ENCODE data around the gene NECAB2. TPM values are rescaled to one million over a fixed set of nuclear protein-coding genes. Genes with fewer than 3 reads are reported as not detected.

The NECAB2 gene
- polyA plus RNA-seq, 1 donor (not counting 4 experiments of a cell fraction or from before 2014, with no cell fraction given) = not detected

DNA sequence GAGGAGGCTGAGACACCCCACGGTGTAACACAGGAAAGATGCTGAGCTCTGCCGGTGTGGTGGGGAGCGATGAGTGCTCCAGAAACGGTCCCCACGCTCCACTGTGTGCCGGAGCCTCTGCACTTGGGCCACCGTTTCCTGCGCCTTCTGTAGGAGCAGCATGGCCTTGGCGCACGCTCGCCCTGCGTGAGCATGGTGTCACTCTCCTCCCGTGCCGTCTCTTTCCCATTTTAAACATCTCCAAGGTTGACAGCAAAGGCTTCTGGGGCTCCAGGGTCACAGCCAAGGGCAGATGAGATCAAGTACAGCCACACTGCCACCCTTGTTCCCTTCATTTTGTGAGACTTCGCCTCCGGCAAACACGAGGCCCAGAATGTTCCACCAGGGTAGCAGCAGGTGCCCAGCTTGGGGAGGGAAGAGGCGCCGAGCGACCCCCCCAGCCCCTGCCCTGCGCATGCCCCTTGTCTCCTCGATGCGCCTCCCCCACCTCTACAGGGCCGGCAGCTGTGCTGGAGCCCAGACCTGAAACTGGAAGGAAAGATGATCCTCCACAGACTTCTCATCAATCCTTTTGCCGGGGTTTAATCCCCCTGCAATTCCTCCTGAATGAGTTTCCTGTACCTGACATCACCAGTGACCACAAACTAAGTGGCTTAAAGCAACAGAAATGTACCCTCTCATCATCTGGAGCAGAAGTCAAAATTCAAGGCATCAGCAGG lies 34.9 kb upstream of the NECAB2 start:
- Histone ChIP-seq H3K79me2 (ENCODE audit: control insufficient read depth, insufficient read depth, low read length) (no peaks in the 10 kb centered on the region), H3K36me3 (ENCODE audit: control insufficient read depth in 2 of 2, extremely low read depth in 1 of 2, insufficient read depth in 2 of 2, low read length in 2 of 2) (no peaks in the 10 kb centered on the region), H3K9me3 (ENCODE audit: control insufficient read depth, low read depth, low read length) (no peaks in the 10 kb centered on the region), H3K27me3 (ENCODE audit: control insufficient read depth, extremely low read depth, insufficient read depth, low read length) (peaks cover 24% of the 10 kb centered on the region), H3K4me3 (ENCODE audit: control insufficient read depth in 2 of 3, extremely low read depth in 1 of 3, insufficient read depth in 2 of 3, low read depth in 1 of 3, low read length in 3 of 3) (no peak overlapping the region), H3K9me1 (ENCODE audit: control insufficient read depth, extremely low read depth, insufficient read depth, low read length) (no peaks in the 10 kb centered on the region), H3K27ac (ENCODE audit: control insufficient read depth, insufficient read depth, low read length) (no peak overlapping the region), H3K9ac (ENCODE audit: control insufficient read depth, extremely low read depth, insufficient read depth, low read length) (no peak overlapping the region), H2AFZ (ENCODE audit: control insufficient read depth, low read length) (no peak overlapping the region), H4K20me1 (ENCODE audit: control insufficient read depth, extremely low read depth, insufficient read depth, low read length) (no peaks in the 10 kb centered on the region), H3K4me1 (ENCODE audit: control insufficient read depth, extremely low read depth, insufficient read depth, low read length) (no peaks in the 10 kb centered on the region), H3K4me2 (ENCODE audit: control insufficient read depth, extremely low read depth, insufficient read depth, low read depth, low read length) (no peak overlapping the region)
- TF ChIP-seq EZH2 (IDR thresholded peaks at IDR 0.05; ENCODE audit: low read length) (no peak), CTCF (optimal IDR thresholded peaks at IDR 0.05 in 1 of 3, IDR thresholded peaks at IDR 0.05 in 1 of 3, conservative IDR thresholded peaks at IDR 0.05 in 1 of 3; ENCODE audit: extremely low read depth in 1 of 3, insufficient read depth in 2 of 3, low read length in 3 of 3) (no peak)
- no peak for DNase-seq (ENCODE audit: low read depth, low spot score)
- dilution Hi-C loops (cut with MboI; ENCODE audit: extremely low pct_ligation_motif_present, low sequenced_read_pairs) = no loop called here
- no peak for FAIRE-seq

DNA sequence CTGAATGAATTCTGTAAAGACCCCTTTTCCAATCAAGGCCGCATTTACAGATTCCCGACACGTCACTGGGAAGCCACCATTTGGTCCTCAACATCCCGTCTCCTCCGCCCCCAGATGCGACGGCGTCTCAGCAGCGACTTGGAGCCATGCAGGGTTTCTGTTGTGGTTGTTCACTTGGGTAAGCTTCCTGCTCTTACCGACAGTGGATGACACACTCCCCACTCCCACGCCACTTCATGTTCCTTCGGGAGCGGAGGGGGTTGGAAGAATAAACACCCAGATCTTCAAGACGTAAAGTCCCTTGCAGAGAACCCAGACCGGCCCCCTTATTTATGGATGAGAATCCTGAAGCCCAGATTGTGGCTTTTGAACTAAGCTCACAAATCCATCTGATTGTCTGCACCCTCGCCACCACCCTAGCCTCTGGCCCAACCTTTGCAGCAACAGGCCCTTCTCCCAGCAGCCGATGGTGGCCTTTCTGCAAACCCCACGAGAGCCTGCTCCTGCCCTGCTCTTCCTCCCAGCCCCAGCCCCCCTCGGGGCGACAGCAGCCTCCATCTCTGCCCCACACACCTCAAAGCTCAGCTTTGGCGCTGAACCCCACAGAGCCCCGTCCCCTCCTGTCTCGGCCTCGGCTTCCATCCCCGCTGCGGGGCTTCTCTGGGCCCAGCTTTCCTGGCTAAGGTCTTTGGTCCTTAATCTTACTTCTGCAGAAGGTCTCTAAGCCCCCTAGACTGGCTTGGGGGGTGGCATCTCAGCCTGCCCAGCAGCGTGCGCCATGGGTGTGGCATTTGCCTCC lies 34.0 kb upstream of the NECAB2 start:
- Histone ChIP-seq H3K4me3 (ENCODE audit: control insufficient read depth in 2 of 3, extremely low read depth in 1 of 3, insufficient read depth in 2 of 3, low read depth in 1 of 3, low read length in 3 of 3) (no peak overlapping the region), H4K20me1 (ENCODE audit: control insufficient read depth, extremely low read depth, insufficient read depth, low read length) (no peaks in the 10 kb centered on the region), H3K9me1 (ENCODE audit: control insufficient read depth, extremely low read depth, insufficient read depth, low read length) (no peaks in the 10 kb centered on the region), H3K79me2 (ENCODE audit: control insufficient read depth, insufficient read depth, low read length) (no peaks in the 10 kb centered on the region), H3K9me3 (ENCODE audit: control insufficient read depth, low read depth, low read length) (no peaks in the 10 kb centered on the region), H3K9ac (ENCODE audit: control insufficient read depth, extremely low read depth, insufficient read depth, low read length) (no peak overlapping the region), H3K27me3 (ENCODE audit: control insufficient read depth, extremely low read depth, insufficient read depth, low read length) (peaks cover 24% of the 10 kb centered on the region), H3K4me1 (ENCODE audit: control insufficient read depth, extremely low read depth, insufficient read depth, low read length) (no peaks in the 10 kb centered on the region), H3K27ac (ENCODE audit: control insufficient read depth, insufficient read depth, low read length) (no peak overlapping the region), H3K36me3 (ENCODE audit: control insufficient read depth in 2 of 2, extremely low read depth in 1 of 2, insufficient read depth in 2 of 2, low read length in 2 of 2) (no peaks in the 10 kb centered on the region), H2AFZ (ENCODE audit: control insufficient read depth, low read length) (no peak overlapping the region), H3K4me2 (ENCODE audit: control insufficient read depth, extremely low read depth, insufficient read depth, low read depth, low read length) (no peak overlapping the region)
- DNase-seq (ENCODE audit: low read depth, low spot score) (no peak), FAIRE-seq (no peak)
- dilution Hi-C loops (cut with MboI; ENCODE audit: extremely low pct_ligation_motif_present, low sequenced_read_pairs) = no loop called here
- TF ChIP-seq EZH2 (IDR thresholded peaks at IDR 0.05; ENCODE audit: low read length) (no peak), CTCF (optimal IDR thresholded peaks at IDR 0.05 in 1 of 3, IDR thresholded peaks at IDR 0.05 in 1 of 3, conservative IDR thresholded peaks at IDR 0.05 in 1 of 3; ENCODE audit: extremely low read depth in 1 of 3, insufficient read depth in 2 of 3, low read length in 3 of 3) (no peak)

All from keratinocyte (primary cell).